ENCODE data around the gene PARVA. TPM values are rescaled to one million over a fixed set of nuclear protein-coding genes. Genes with fewer than 3 reads are reported as not detected.

PARVA gene
- total RNA-seq, 1 donor from 2014 or later = 15.0 TPM

DNA sequence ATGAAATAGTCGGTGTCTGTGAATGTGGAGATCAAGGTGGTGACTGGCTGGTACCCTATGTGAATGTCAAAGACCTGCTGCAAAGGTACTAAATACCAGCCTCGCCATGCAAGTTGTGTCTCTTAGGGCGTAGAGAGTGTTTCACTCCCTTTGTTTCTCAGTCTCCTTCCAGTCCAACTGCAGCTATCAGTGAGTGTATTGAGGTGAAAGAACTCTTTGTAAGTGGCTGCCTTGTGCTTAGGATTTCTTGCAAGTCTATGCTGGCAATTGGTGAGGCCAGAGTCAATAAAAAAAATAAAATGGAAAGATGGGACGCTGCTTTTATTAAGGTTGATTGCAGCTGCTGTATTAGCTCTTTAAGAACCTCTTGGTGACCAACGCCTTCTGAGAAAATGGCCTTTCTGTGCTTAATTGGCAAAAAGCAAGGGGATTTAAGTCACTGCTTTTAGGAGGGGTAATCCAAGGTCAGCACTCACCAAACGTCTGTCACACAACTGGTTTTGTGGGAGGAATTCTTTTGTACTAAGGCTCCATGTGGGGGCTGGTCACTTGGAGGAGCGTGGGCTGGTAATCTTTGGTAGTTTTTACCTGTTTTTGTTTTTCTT lies 95.1 kb downstream of the PARVA start:
- Mint-ChIP-seq H3K4me1 (ENCODE audit: low read depth, unreplicated experiment) (peaks cover 45% of the 10 kb centered on the region), H3K27ac (ENCODE audit: unreplicated experiment) (peak overlapping the region; percentile 88), H3K4me3 (ENCODE audit: unreplicated experiment) (peak overlapping the region; percentile 61), H3K36me3 (ENCODE audit: unreplicated experiment) (peaks cover 10% of the 10 kb centered on the region), H3K9me3 (ENCODE audit: unreplicated experiment) (peaks cover 5% of the 10 kb centered on the region), H3K27me3 (ENCODE audit: unreplicated experiment) (peaks cover 6% of the 10 kb centered on the region)
- TF ChIP-seq, protein P1, sequence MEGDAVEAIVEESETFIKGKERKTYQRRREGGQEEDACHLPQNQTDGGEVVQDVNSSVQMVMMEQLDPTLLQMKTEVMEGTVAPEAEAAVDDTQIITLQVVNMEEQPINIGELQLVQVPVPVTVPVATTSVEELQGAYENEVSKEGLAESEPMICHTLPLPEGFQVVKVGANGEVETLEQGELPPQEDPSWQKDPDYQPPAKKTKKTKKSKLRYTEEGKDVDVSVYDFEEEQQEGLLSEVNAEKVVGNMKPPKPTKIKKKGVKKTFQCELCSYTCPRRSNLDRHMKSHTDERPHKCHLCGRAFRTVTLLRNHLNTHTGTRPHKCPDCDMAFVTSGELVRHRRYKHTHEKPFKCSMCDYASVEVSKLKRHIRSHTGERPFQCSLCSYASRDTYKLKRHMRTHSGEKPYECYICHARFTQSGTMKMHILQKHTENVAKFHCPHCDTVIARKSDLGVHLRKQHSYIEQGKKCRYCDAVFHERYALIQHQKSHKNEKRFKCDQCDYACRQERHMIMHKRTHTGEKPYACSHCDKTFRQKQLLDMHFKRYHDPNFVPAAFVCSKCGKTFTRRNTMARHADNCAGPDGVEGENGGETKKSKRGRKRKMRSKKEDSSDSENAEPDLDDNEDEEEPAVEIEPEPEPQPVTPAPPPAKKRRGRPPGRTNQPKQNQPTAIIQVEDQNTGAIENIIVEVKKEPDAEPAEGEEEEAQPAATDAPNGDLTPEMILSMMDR (IDR thresholded peaks at IDR 0.05; ENCODE audit: partially characterized antibody, unreplicated experiment) = no peak
- DNase-seq = no peak

DNA sequence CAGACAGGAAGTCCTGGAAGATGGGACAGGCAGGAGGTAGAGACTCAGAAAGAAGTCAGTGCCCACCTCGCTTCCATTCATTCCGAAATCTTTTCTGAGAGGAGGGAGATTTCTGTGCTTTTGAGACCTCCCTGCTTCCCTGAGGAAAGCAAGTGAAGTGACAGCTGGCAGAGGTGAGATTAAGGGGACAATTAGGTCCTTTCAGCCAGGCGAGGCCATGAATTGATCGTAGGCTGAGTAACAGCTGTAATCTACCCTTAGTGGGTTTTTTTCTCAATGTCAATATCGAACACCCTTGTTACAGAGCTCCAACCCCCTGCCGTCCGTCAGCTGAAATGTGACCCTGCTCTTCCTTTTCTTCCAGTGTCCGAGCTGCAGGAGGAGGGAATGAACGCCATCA lies 96.0 kb downstream of the PARVA start:
- peak; percentile 34 for DNase-seq
- H3K27me3 Mint-ChIP-seq (ENCODE audit: unreplicated experiment) = peaks cover 6% of the 10 kb centered on the region
- peaks cover 10% of the 10 kb centered on the region for H3K36me3 Mint-ChIP-seq (ENCODE audit: unreplicated experiment)
- peak overlapping the region; percentile 88 for H3K27ac Mint-ChIP-seq (ENCODE audit: unreplicated experiment)
- peaks cover 5% of the 10 kb centered on the region for H3K9me3 Mint-ChIP-seq (ENCODE audit: unreplicated experiment)
- H3K4me3 Mint-ChIP-seq (ENCODE audit: unreplicated experiment) = peak overlapping the region; percentile 23
- peaks cover 41% of the 10 kb centered on the region for H3K4me1 Mint-ChIP-seq (ENCODE audit: low read depth, unreplicated experiment)
- TF ChIP-seq, protein P1 (IDR thresholded peaks at IDR 0.05; ENCODE audit: partially characterized antibody, unreplicated experiment) = no peak

DNA sequence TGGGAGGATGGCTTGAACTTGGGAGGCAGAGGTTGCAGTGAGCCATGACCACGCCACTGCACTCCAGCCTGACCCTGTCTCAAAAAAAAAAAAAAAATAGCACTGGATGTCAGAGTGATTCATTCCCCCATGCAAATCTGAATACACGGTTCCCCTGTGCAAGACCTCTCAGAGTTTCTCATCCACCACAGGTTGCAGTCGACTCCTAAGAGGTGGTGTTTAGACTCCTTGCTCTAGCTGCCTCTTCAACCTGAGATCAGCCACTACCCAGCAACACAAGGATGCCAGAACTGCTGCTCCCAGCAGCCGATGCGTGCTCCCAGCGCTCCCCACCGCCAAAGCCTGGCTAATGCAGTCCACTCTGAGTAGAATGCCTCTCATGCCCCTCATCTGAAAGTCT lies 97.5 kb downstream of the PARVA start:
- peaks cover 33% of the 10 kb centered on the region for H3K4me1 Mint-ChIP-seq (ENCODE audit: low read depth, unreplicated experiment)
- H3K4me3 Mint-ChIP-seq (ENCODE audit: unreplicated experiment) = no peak overlapping the region
- DNase-seq = no peak
- H3K9me3 Mint-ChIP-seq (ENCODE audit: unreplicated experiment) = peaks cover 5% of the 10 kb centered on the region
- H3K27me3 Mint-ChIP-seq (ENCODE audit: unreplicated experiment) = peaks cover 6% of the 10 kb centered on the region
- TF ChIP-seq, protein P1 (IDR thresholded peaks at IDR 0.05; ENCODE audit: partially characterized antibody, unreplicated experiment) = no peak
- peaks cover 10% of the 10 kb centered on the region for H3K36me3 Mint-ChIP-seq (ENCODE audit: unreplicated experiment)
- H3K27ac Mint-ChIP-seq (ENCODE audit: unreplicated experiment) = no peak overlapping the region

DNA sequence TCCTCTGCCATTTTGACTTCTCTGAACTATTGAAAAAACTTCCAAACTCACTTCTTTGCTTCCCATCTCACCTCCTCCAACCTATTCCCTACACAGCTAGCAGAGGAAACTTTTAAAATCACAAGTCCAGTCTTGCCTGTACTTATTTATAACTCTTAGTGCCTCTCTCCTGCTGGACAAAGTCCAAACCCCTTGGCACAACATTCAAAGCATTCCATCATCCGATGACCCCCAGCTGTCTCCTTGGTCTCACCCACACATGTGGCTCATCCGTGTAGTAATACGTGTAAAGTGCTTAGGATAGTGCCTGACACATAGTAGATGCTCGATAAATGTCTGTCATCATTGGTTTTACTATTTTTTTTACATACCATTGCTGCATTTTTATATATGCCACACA lies 101.4 kb downstream of the PARVA start:
- DNase-seq = no peak
- H3K36me3 Mint-ChIP-seq (ENCODE audit: unreplicated experiment) = peaks cover 10% of the 10 kb centered on the region
- H3K27ac Mint-ChIP-seq (ENCODE audit: unreplicated experiment) = no peak overlapping the region
- H3K4me3 Mint-ChIP-seq (ENCODE audit: unreplicated experiment) = no peak overlapping the region
- H3K9me3 Mint-ChIP-seq (ENCODE audit: unreplicated experiment) = no peaks in the 10 kb centered on the region
- TF ChIP-seq, protein P1 (IDR thresholded peaks at IDR 0.05; ENCODE audit: partially characterized antibody, unreplicated experiment) = no peak
- H3K27me3 Mint-ChIP-seq (ENCODE audit: unreplicated experiment) = peaks cover 4% of the 10 kb centered on the region
- H3K4me1 Mint-ChIP-seq (ENCODE audit: low read depth, unreplicated experiment) = peaks cover 10% of the 10 kb centered on the region

DNA sequence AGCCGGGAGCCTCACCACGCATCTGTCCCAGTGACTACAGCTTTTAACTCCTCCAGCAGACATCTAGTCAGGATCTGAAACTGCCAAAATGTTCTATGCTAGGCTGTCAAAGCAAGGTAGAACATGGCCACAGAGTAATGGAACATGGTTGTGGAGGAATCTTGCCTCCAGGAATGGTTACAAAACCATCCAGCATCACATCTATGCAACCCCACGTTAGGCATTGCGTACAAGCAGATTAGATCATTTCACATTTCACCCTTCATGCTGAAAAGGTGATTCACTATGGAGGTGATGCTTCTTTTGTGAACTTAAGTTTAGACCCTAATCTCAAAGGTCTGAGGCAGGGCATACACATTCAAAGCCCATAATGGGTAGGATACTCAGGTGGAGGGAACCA lies 103.0 kb downstream of the PARVA start:
- no peaks in the 10 kb centered on the region for H3K4me1 Mint-ChIP-seq (ENCODE audit: low read depth, unreplicated experiment)
- peaks cover 5% of the 10 kb centered on the region for H3K36me3 Mint-ChIP-seq (ENCODE audit: unreplicated experiment)
- TF ChIP-seq, protein P1 (IDR thresholded peaks at IDR 0.05; ENCODE audit: partially characterized antibody, unreplicated experiment) = no peak
- DNase-seq = no peak
- H3K27ac Mint-ChIP-seq (ENCODE audit: unreplicated experiment) = no peak overlapping the region
- no peaks in the 10 kb centered on the region for H3K9me3 Mint-ChIP-seq (ENCODE audit: unreplicated experiment)
- no peaks in the 10 kb centered on the region for H3K27me3 Mint-ChIP-seq (ENCODE audit: unreplicated experiment)
- no peak overlapping the region for H3K4me3 Mint-ChIP-seq (ENCODE audit: unreplicated experiment)
